CD4-positive, CD25-positive, alpha-beta regulatory T cell (primary cell): ENCODE data around the gene AGBL3. TPM values are rescaled to one million over a fixed set of nuclear protein-coding genes. Genes with fewer than 3 reads are reported as not detected.

Source experiments
- ATAC-seq, 2 donors: fragments of 150-1000 bp; cut with Tn5 transposase; one replicate each; pipeline ENCODE4 v1.10.0; 2021; ENCODE audit warnings: low read depth in 2 of 2, moderate number of reproducible peaks in 2 of 2, moderate library complexity in 1 of 2
- DNase-seq, 3 donors: peaks; one replicate each; pipeline versions ENCODE4 v3.0.0 to v3.0.0-alpha.2; 2012 to 2022; ENCODE audit warnings: mixed read lengths in 1 of 3
- H3K27ac ChIP-seq: one replicate; pipeline ENCODE4 v1.7.0; 2013; ENCODE audit warnings: mild to moderate bottlenecking, low read length; ENCODE audit not compliant: insufficient read depth, poor library complexity, severe bottlenecking
- H3K27me3 ChIP-seq: one replicate; pipeline ENCODE4 v1.7.0; 2013; ENCODE audit warnings: low read length; ENCODE audit not compliant: control insufficient read depth, insufficient read depth
- H3K36me3 ChIP-seq: one replicate; pipeline ENCODE4 v1.7.0; 2013; ENCODE audit warnings: mild to moderate bottlenecking, low read length, moderate library complexity; ENCODE audit not compliant: control insufficient read depth, insufficient read depth
- H3K4me1 ChIP-seq: 2 replicates; pipeline ENCODE4 v1.7.0; 2013; ENCODE audit warnings: mild to moderate bottlenecking, low read length; ENCODE audit not compliant: insufficient read depth, control insufficient read depth, poor library complexity, severe bottlenecking
- H3K4me3 ChIP-seq: one replicate; pipeline ENCODE4 v1.7.0; 2013; ENCODE audit warnings: low read depth, mild to moderate bottlenecking, low read length, moderate library complexity
- H3K9me3 ChIP-seq, 2 experiments: 1 replicate in 1 of 2; 2 replicates in 1 of 2; pipeline ENCODE4 v1.7.0; 2013; ENCODE audit warnings: low read length in 2 of 2, mild to moderate bottlenecking in 1 of 2, moderate library complexity in 1 of 2; ENCODE audit not compliant: control insufficient read depth in 2 of 2
- H3K27ac Mint-ChIP-seq, 3 donors: one replicate each; pipeline ENCODE4 v1.8.0; 2020 to 2022; ENCODE audit warnings: mild to moderate bottlenecking in 3 of 3, mixed read lengths in 3 of 3, moderate library complexity in 2 of 3
- H3K27me3 Mint-ChIP-seq: one replicate; pipeline ENCODE4 v1.8.0; 2022; ENCODE audit warnings: mild to moderate bottlenecking, mixed read lengths
- H3K36me3 Mint-ChIP-seq: one replicate; pipeline ENCODE4 v1.8.0; 2020; ENCODE audit warnings: mixed read lengths
- H3K4me1 Mint-ChIP-seq, 4 donors: one replicate each; pipeline ENCODE4 v1.8.0; 2020 to 2022; ENCODE audit warnings: mixed read lengths in 4 of 4, mild to moderate bottlenecking in 1 of 4
- H3K4me3 Mint-ChIP-seq, 4 donors: one replicate each; pipeline ENCODE4 v1.8.0; 2020 to 2022; ENCODE audit warnings: mild to moderate bottlenecking in 4 of 4, mixed read lengths in 4 of 4, moderate library complexity in 3 of 4
- H3K9me3 Mint-ChIP-seq, 7 donors: one replicate each; pipeline ENCODE4 v1.8.0; 2020 to 2022; ENCODE audit warnings: mixed read lengths in 7 of 7, mild to moderate bottlenecking in 3 of 7, moderate library complexity in 2 of 7
- polyA plus RNA-seq, 4 donors: library from polyadenylated mRNA; unstranded; fragments of 300-500 nt; fragmentation: Illumina TruSeq; gene quantifications; one replicate each; pipeline ENCODE4 v1.2.3, GENCODE V29; 2021
- total RNA-seq: library from RNA; stranded (reverse); gene quantifications from one replicate; pipeline ENCODE4 v1.2.3, GENCODE V29; 2022

AGBL3 gene
- total and polyA plus RNA-seq, 5 donors from 2014 or later: 0.37 to 1.0 (median 0.80) TPM; not detected in 1

DNA sequence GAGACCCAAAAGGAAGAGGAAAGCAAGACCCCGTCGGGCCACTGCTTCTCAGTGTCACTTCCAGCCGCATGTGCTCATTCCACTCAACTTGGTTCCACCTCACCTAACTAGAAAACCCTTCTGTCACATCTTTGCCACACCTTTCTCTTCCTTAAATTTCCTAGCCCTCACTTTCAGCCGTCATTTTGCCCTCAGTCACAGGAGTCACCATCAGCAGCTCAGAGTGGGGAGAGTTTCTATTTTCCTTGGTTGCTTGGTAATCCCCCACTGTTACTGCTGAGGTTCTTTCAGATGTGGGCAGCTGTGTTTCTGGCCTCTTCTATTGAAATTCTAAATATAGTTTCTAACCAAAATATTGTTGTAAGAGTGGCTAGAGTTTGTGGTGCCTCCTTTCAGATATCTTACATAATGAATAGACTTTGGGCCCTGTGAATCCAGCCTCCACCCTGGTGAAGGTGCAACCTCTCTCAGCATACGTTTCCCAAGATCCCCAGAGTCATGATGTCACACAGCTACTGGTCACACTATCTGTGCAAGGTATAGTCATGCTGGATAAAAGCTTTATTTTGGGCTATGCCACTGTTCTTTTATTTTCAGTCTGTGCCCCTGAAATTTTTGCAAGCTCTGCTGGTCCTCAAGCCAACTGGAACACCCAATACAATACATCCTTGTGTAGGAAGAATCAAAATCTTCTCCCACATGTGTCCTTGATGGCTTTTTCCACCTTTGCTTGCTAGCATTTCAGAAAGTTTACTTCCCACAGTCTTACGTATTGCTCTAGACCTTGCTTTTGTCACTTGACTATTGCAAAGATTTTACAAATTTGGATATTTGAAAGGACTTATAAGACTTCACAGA lies 9.2 kb downstream of the AGBL3 start:
- no peaks in the 10 kb centered on the region for H3K27me3 Mint-ChIP-seq
- H3K36me3 Mint-ChIP-seq: peaks cover 29% of the 10 kb centered on the region
- no peak overlapping the region for H3K4me3 ChIP-seq
- DNase-seq (peak in 1 of 3 donors; percentile 14), ATAC-seq (peak in 1 of 2 donors; percentile 40)
- H3K27ac ChIP-seq: no peak overlapping the region
- H3K4me3 Mint-ChIP-seq: peak overlapping the region in 3 of 4 donors; percentile 6 to 74 (median 59)
- H3K9me3 Mint-ChIP-seq: peaks cover 0 to 2% (median 0%) of the 10 kb centered on the region in 7 donors
- H3K4me1 ChIP-seq: peaks cover 5% of the 10 kb centered on the region
- no peaks in the 10 kb centered on the region for H3K27me3 ChIP-seq
- H3K36me3 ChIP-seq: peaks cover 11% of the 10 kb centered on the region
- no peaks in the 10 kb centered on the region for H3K9me3 ChIP-seq
- H3K27ac Mint-ChIP-seq: peak overlapping the region; percentile 36 to 94 (median 70)
- H3K4me1 Mint-ChIP-seq: peaks cover 13 to 46% (median 29%) of the 10 kb centered on the region in 4 donors

- peaks cover 13 to 39% (median 25%) of the 10 kb centered on the region in 4 donors for H3K4me1 Mint-ChIP-seq
- H3K27me3 Mint-ChIP-seq: no peaks in the 10 kb centered on the region
- peak overlapping the region in 1 of 3 donors; percentile 70 for H3K27ac Mint-ChIP-seq
- H3K36me3 Mint-ChIP-seq: peaks cover 29% of the 10 kb centered on the region
- ATAC-seq (no peak), DNase-seq (no peak)
- H3K27ac ChIP-seq: no peak overlapping the region
- peaks cover 11% of the 10 kb centered on the region for H3K36me3 ChIP-seq
- H3K4me1 ChIP-seq: peaks cover 5% of the 10 kb centered on the region
- no peak overlapping the region for H3K4me3 ChIP-seq
- H3K4me3 Mint-ChIP-seq: no peak overlapping the region
- peaks cover 0 to 2% (median 0%) of the 10 kb centered on the region in 7 donors for H3K9me3 Mint-ChIP-seq
- no peaks in the 10 kb centered on the region for H3K27me3 ChIP-seq
- H3K9me3 ChIP-seq: no peaks in the 10 kb centered on the region
These were observed 9.8 kb downstream of the AGBL3 start for GRCh38 chr7:134996097-134996550.

GRCh38 chr7:134997214-134997885 lies 11.0 kb downstream of the AGBL3 start:
- no peak for DNase-seq
- Mint-ChIP-seq H3K4me3 (no peak overlapping the region), H3K27me3 (no peaks in the 10 kb centered on the region), H3K27ac (peak overlapping the region in 1 of 3 donors; percentile 32), H3K9me3 (peaks cover 0 to 2% (median 0%) of the 10 kb centered on the region in 7 donors), H3K4me1 (peaks cover 3 to 29% (median 16%) of the 10 kb centered on the region in 4 donors), H3K36me3 (peaks cover 25% of the 10 kb centered on the region)
- Histone ChIP-seq H3K4me1 (peaks cover 5% of the 10 kb centered on the region), H3K27ac (no peak overlapping the region), H3K9me3 (no peaks in the 10 kb centered on the region), H3K4me3 (no peak overlapping the region), H3K27me3 (no peaks in the 10 kb centered on the region), H3K36me3 (peaks cover 11% of the 10 kb centered on the region)
- ATAC-seq: no peak

GRCh38 chr7:134999136-134999535 lies 12.8 kb downstream of the AGBL3 start:
- Mint-ChIP-seq H3K27ac (no peak overlapping the region), H3K4me1 (peaks cover 0 to 16% (median 6%) of the 10 kb centered on the region in 4 donors), H3K36me3 (peaks cover 22% of the 10 kb centered on the region), H3K27me3 (no peaks in the 10 kb centered on the region), H3K9me3 (peaks cover 0 to 2% (median 0%) of the 10 kb centered on the region in 7 donors), H3K4me3 (no peak overlapping the region)
- no peaks in the 10 kb centered on the region for H3K9me3 ChIP-seq
- H3K27ac ChIP-seq: no peak overlapping the region
- ATAC-seq: no peak
- no peak for DNase-seq
- no peaks in the 10 kb centered on the region for H3K4me1 ChIP-seq
- H3K27me3 ChIP-seq: no peaks in the 10 kb centered on the region
- H3K4me3 ChIP-seq: no peak overlapping the region
- H3K36me3 ChIP-seq: peaks cover 8% of the 10 kb centered on the region

DNA sequence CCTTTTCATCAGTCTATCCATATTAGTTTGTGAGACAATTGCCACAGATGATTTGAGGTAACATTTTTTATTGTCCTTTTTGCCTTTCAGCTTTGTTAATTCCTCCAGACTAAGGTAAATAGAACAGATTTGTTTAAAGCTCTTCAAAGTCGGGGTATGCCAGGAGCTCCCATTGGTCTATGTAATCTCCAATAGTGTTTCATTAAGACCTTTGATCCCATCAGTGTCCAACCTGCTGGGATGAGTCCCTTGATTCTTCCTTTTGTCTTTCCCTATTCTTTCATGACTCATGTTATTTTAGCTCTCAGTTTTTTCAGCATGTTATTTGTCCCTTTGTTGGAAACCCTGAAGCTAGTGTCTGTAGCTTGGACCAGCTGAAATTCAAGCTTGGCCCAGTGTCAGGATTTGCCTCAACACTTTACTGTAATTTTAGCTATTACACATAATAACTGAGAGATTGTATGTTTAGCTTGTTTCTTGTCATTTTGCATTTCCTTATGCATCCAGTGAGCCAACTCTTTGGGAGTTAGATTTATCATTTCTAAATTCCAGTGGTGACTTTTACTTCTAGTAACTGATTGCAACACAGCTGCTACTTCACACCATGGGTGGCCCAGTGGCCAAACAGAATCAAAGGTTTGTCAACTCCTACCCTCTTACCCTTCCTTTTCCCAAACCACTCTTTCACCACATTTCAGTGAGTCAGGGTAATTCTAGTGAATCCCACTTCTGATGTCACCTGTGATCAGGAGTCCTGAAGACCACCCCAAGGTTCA lies 15.3 kb downstream of the AGBL3 start:
- no peak overlapping the region for H3K4me3 Mint-ChIP-seq
- Histone ChIP-seq H3K4me1 (no peaks in the 10 kb centered on the region), H3K36me3 (peaks cover 4% of the 10 kb centered on the region), H3K4me3 (no peak overlapping the region), H3K9me3 (no peaks in the 10 kb centered on the region), H3K27ac (no peak overlapping the region), H3K27me3 (no peaks in the 10 kb centered on the region)
- ATAC-seq: no peak
- no peak for DNase-seq
- H3K27ac Mint-ChIP-seq: no peak overlapping the region
- H3K4me1 Mint-ChIP-seq: no peaks in the 10 kb centered on the region
- no peaks in the 10 kb centered on the region for H3K27me3 Mint-ChIP-seq
- peaks cover 9% of the 10 kb centered on the region for H3K36me3 Mint-ChIP-seq
- H3K9me3 Mint-ChIP-seq: peaks cover 0 to 2% (median 0%) of the 10 kb centered on the region in 7 donors

- Mint-ChIP-seq H3K27me3 (no peaks in the 10 kb centered on the region), H3K9me3 (peaks cover 0 to 5% (median 2%) of the 10 kb centered on the region in 7 donors), H3K36me3 (no peaks in the 10 kb centered on the region), H3K4me3 (no peak overlapping the region), H3K27ac (no peak overlapping the region), H3K4me1 (no peaks in the 10 kb centered on the region)
- no peak overlapping the region for H3K4me3 ChIP-seq
- H3K4me1 ChIP-seq: no peaks in the 10 kb centered on the region
- DNase-seq (no peak), ATAC-seq (no peak)
- no peaks in the 10 kb centered on the region for H3K27me3 ChIP-seq
- no peak overlapping the region for H3K27ac ChIP-seq
- H3K9me3 ChIP-seq: no peaks in the 10 kb centered on the region
- no peaks in the 10 kb centered on the region for H3K36me3 ChIP-seq
These were observed 25.9 kb downstream of the AGBL3 start for GRCh38 chr7:135012229-135012628.

GRCh38 chr7:135023622-135024021 lies 37.3 kb downstream of the AGBL3 start:
- Mint-ChIP-seq H3K4me3 (no peak overlapping the region), H3K36me3 (no peaks in the 10 kb centered on the region), H3K27me3 (no peaks in the 10 kb centered on the region), H3K4me1 (no peaks in the 10 kb centered on the region), H3K27ac (no peak overlapping the region), H3K9me3 (peaks cover 0 to 10% (median 7%) of the 10 kb centered on the region in 7 donors)
- DNase-seq: no peak
- H3K27me3 ChIP-seq: no peaks in the 10 kb centered on the region
- H3K4me1 ChIP-seq: no peaks in the 10 kb centered on the region
- H3K4me3 ChIP-seq: no peak overlapping the region
- H3K36me3 ChIP-seq: no peaks in the 10 kb centered on the region
- no peak overlapping the region for H3K27ac ChIP-seq
- ATAC-seq: no peak
- no peaks in the 10 kb centered on the region for H3K9me3 ChIP-seq
